SH-SY5Y (cell line): ENCODE measurements around the gene RNF182.

ENCODE experiments used
- GATA2 ChIP-seq: IDR thresholded peaks from 2 replicates; pipeline ENCODE4 v1.6.1; 2011; ENCODE audit warnings: mild to moderate bottlenecking, low read depth, low read length
- GATA3 ChIP-seq: IDR thresholded peaks from 2 replicates; pipeline ENCODE4 v1.6.1; 2011; ENCODE audit warnings: low read depth, mild to moderate bottlenecking, low read length, moderate library complexity

DNA sequence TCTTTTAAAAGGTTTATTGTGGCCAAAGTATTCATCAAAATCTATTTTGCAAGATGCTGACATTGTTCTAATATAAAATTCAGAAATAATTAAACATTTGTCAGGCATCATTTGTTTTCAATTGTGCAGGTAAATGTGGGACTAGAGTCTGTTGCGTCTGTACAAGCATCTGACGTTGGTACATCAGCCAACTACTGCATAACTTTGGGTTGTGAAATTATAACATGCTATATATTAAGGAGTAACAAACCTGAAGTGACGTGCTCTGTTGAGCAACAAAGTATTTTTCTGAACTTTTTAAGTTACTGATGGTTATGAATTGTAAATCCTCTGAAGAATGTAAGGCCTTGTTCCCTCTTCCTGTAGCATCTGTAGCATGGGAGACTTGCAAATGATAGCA lies 66.0 kb downstream of the RNF182 start:
- TF ChIP-seq GATA2 (no peak), GATA3 (no peak)
